Activated naive CD4-positive, alpha-beta T cell treated with Interleukin-2 at 50 U/mL for 16 hours (primary cell): ENCODE measurements around the gene EPHB1.

Source experiments
- DNase-seq: peaks from one replicate; pipeline ENCODE4 v3.0.0-alpha.2; 2020

Gene EPHB1

GRCh38 chr3:134885877-134886621 lies 91.0 kb downstream of the EPHB1 start:
- no peak for DNase-seq

- no peak for DNase-seq
These were observed 91.9 kb downstream of the EPHB1 start for GRCh38 chr3:134886991-134887390.

GRCh38 chr3:134887536-134887935 lies 92.5 kb downstream of the EPHB1 start:
- no peak for DNase-seq

GRCh38 chr3:134892326-134892725 lies 97.3 kb downstream of the EPHB1 start:
- no peak for DNase-seq

- DNase-seq: no peak
These were observed 97.7 kb downstream of the EPHB1 start for GRCh38 chr3:134892761-134893160.

- DNase-seq: no peak
These were observed 99.5 kb downstream of the EPHB1 start for GRCh38 chr3:134894533-134894932.

GRCh38 chr3:134895181-134895580 lies 100.1 kb downstream of the EPHB1 start:
- no peak for DNase-seq

- DNase-seq: no peak
These were observed 101.1 kb downstream of the EPHB1 start for GRCh38 chr3:134896141-134896540.

GRCh38 chr3:134896696-134897095 lies 101.6 kb downstream of the EPHB1 start:
- DNase-seq: no peak

- DNase-seq: no peak
These were observed 102.5 kb downstream of the EPHB1 start for GRCh38 chr3:134897391-134898141.

- DNase-seq: no peak
These were observed 103.2 kb downstream of the EPHB1 start for GRCh38 chr3:134898181-134898754.

GRCh38 chr3:134899786-134900185 lies 104.7 kb downstream of the EPHB1 start:
- DNase-seq: no peak

GRCh38 chr3:134900482-134900881 lies 105.4 kb downstream of the EPHB1 start:
- no peak for DNase-seq

GRCh38 chr3:134901461-134901860 lies 106.4 kb downstream of the EPHB1 start:
- no peak for DNase-seq

- no peak for DNase-seq
These were observed 108.8 kb downstream of the EPHB1 start for GRCh38 chr3:134903837-134904236.

- DNase-seq: peak; percentile 17
These were observed 109.2 kb downstream of the EPHB1 start for GRCh38 chr3:134904241-134904771.

- DNase-seq: no peak
These were observed 110.0 kb downstream of the EPHB1 start for GRCh38 chr3:134904776-134905646.

GRCh38 chr3:134905647-134905935 lies 110.5 kb downstream of the EPHB1 start:
- DNase-seq: no peak

GRCh38 chr3:134908271-134908670 lies 113.2 kb downstream of the EPHB1 start:
- no peak for DNase-seq

- no peak for DNase-seq
These were observed 115.0 kb downstream of the EPHB1 start for GRCh38 chr3:134910026-134910425.

GRCh38 chr3:134911586-134912548 lies 116.8 kb downstream of the EPHB1 start:
- DNase-seq: no peak
